Activated T-cell treated with anti-CD3 and anti-CD28 coated beads, Interleukin-2, amount 50 U/mL, for 4 hours (primary cell): ENCODE results near the gene MAD1L1. TPM values are rescaled to one million over a fixed set of nuclear protein-coding genes. Genes with fewer than 3 reads are reported as not detected.

ENCODE experiments used
- ATAC-seq, 2 donors: fragments of 200-7000 bp; cut with Tn5 transposase; one replicate each; pipeline ENCODE4 v1.10.0; 2021
- DNase-seq: peaks from one replicate; pipeline ENCODE4 v3.0.0-alpha.2; 2020
- H3K27me3 Mint-ChIP-seq: one replicate; pipeline ENCODE4 v1.8.0; 2021; ENCODE audit warnings: low read depth, mixed read lengths
- H3K36me3 Mint-ChIP-seq: one replicate; pipeline ENCODE4 v1.8.0; 2022; ENCODE audit warnings: mixed read lengths; ENCODE audit not compliant: insufficient read depth
- H3K4me1 Mint-ChIP-seq: one replicate; pipeline ENCODE4 v1.8.0; 2021; ENCODE audit warnings: low read depth, mixed read lengths
- H3K4me3 Mint-ChIP-seq: one replicate; pipeline ENCODE4 v1.8.0; 2021; ENCODE audit warnings: mild to moderate bottlenecking, moderate library complexity, mixed read lengths
- H3K9me3 Mint-ChIP-seq: one replicate; pipeline ENCODE4 v1.8.0; 2021; ENCODE audit warnings: mixed read lengths
- total RNA-seq, 3 donors: library from RNA; stranded (reverse); gene quantifications; one replicate each; pipeline ENCODE4 v1.2.1, GENCODE V29; 2021

The MAD1L1 gene
- total RNA-seq, 3 donors from 2014 or later, result 55.8 to 59.4 (median 57.9) TPM

- no peak for DNase-seq
- H3K36me3 Mint-ChIP-seq, result peaks cover 9% of the 10 kb centered on the region
- H3K27me3 Mint-ChIP-seq, result no peaks in the 10 kb centered on the region
- peaks cover 22% of the 10 kb centered on the region for H3K4me1 Mint-ChIP-seq
- no peaks in the 10 kb centered on the region for H3K9me3 Mint-ChIP-seq
- ATAC-seq, result no peak
- no peak overlapping the region for H3K4me3 Mint-ChIP-seq
Measured at GRCh38 chr7:2017481-2017891, 215.3 kb downstream of the MAD1L1 start.

DNA sequence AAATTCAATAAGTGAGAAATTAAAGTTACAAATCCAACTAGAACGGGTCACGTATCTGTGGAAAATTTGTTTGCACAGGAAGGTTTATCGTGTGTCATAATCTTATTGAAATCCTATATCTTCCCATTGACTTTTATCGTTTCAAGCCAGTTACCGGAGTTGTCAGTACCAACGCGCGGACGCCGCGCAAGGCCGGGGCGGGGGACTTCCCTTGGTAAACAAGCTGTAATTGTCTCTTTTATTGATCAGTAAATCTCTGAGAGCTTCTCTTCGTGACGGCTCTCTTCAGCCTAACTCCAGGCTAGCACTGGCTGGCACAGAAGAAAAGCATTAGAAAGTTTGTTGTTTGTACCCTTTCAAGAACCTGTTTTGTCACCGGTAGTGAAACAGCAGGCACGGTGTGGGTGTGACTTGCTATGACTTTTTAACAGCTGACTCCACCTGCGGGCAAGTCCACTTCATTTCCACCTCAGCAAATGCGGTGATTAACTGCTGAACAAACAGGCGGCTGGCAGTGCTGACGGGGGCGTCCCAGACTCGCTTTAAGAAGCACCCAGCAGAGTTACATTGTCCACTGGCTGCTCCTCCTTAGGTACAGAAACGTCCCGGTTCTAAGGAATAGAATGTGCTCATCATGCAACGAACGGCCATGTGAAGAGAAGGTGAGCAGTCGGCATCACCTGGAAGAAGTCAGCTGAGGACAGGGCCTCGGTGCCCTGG lies 215.8 kb downstream of the MAD1L1 start:
- Mint-ChIP-seq H3K4me1 (peaks cover 22% of the 10 kb centered on the region), H3K4me3 (no peak overlapping the region), H3K27me3 (no peaks in the 10 kb centered on the region), H3K9me3 (no peaks in the 10 kb centered on the region), H3K36me3 (peaks cover 11% of the 10 kb centered on the region)
- ATAC-seq (no peak), DNase-seq (no peak)

- DNase-seq, result no peak
- ATAC-seq, result no peak
- H3K4me3 Mint-ChIP-seq, result no peak overlapping the region
- H3K4me1 Mint-ChIP-seq, result peaks cover 22% of the 10 kb centered on the region
- H3K9me3 Mint-ChIP-seq, result no peaks in the 10 kb centered on the region
- H3K27me3 Mint-ChIP-seq, result no peaks in the 10 kb centered on the region
- H3K36me3 Mint-ChIP-seq, result peaks cover 11% of the 10 kb centered on the region
Measured at GRCh38 chr7:2016021-2016631, 216.6 kb downstream of the MAD1L1 start.

GRCh38 chr7:2015251-2015871 lies 217.4 kb downstream of the MAD1L1 start:
- peaks cover 15% of the 10 kb centered on the region for H3K4me1 Mint-ChIP-seq
- H3K36me3 Mint-ChIP-seq, result peaks cover 11% of the 10 kb centered on the region
- H3K27me3 Mint-ChIP-seq, result no peaks in the 10 kb centered on the region
- no peaks in the 10 kb centered on the region for H3K9me3 Mint-ChIP-seq
- ATAC-seq (no peak), DNase-seq (no peak)
- H3K4me3 Mint-ChIP-seq, result no peak overlapping the region

GRCh38 chr7:2014391-2015241 lies 218.1 kb downstream of the MAD1L1 start:
- Mint-ChIP-seq H3K36me3 (peaks cover 11% of the 10 kb centered on the region), H3K4me3 (no peak overlapping the region), H3K27me3 (no peaks in the 10 kb centered on the region), H3K4me1 (peaks cover 7% of the 10 kb centered on the region), H3K9me3 (no peaks in the 10 kb centered on the region)
- ATAC-seq (no peak), DNase-seq (no peak)

- ATAC-seq, result no peak
- H3K36me3 Mint-ChIP-seq, result peaks cover 11% of the 10 kb centered on the region
- H3K9me3 Mint-ChIP-seq, result no peaks in the 10 kb centered on the region
- H3K4me1 Mint-ChIP-seq, result no peaks in the 10 kb centered on the region
- H3K27me3 Mint-ChIP-seq, result no peaks in the 10 kb centered on the region
- no peak overlapping the region for H3K4me3 Mint-ChIP-seq
- no peak for DNase-seq
Measured at GRCh38 chr7:2013381-2014311, 219.1 kb downstream of the MAD1L1 start.

GRCh38 chr7:2012981-2013380 lies 219.8 kb downstream of the MAD1L1 start:
- Mint-ChIP-seq H3K4me1 (no peaks in the 10 kb centered on the region), H3K27me3 (no peaks in the 10 kb centered on the region), H3K9me3 (no peaks in the 10 kb centered on the region), H3K36me3 (peaks cover 11% of the 10 kb centered on the region), H3K4me3 (no peak overlapping the region)
- ATAC-seq (no peak), DNase-seq (no peak)

DNA sequence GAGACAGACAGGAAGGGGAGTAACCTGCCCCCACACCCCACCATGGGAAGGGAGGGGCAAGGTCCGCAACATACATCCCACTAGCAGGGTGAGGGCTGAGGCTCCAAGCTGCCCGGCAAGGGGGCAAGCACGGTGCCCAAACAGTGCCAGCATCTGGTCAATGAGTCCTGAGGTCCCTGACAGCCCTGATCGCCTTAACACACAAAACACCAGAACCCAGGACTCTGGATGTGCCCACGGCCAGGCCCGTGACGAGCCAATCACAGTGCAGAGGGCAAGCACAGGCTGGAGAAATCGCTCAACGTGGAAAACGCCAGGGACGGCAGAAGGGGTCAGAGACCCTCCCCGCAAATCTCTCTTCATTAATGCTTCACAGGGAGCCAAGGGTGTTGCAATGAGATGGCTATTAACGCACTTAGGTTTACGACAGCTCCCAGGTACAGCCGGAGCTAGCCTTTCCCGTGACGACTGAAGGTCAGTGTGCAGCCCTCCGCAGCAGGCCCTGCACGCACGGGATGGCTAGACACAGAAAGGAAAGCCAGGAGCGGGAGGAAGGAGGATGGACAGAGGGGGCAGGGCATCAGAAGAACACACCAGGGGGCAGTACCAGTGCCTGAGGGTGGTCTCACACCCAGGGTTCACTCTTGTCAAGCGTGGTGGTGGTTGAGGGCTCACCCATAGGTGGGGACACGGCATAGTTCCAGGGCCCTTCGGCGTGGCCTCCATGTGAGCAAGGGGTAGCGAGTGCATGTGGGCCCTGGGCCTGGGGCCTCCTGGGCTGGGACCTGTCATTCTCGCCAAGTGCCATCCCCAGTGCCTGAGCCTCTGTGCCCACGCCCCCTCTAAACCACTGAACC lies 220.5 kb downstream of the MAD1L1 start:
- Mint-ChIP-seq H3K4me1 (no peaks in the 10 kb centered on the region), H3K9me3 (no peaks in the 10 kb centered on the region), H3K27me3 (no peaks in the 10 kb centered on the region), H3K36me3 (peaks cover 11% of the 10 kb centered on the region), H3K4me3 (no peak overlapping the region)
- no peak for ATAC-seq
- DNase-seq, result no peak

- ATAC-seq, result no peak
- DNase-seq, result no peak
- Mint-ChIP-seq H3K27me3 (no peaks in the 10 kb centered on the region), H3K4me3 (no peak overlapping the region), H3K4me1 (no peaks in the 10 kb centered on the region), H3K36me3 (peaks cover 11% of the 10 kb centered on the region), H3K9me3 (no peaks in the 10 kb centered on the region)
Measured at GRCh38 chr7:2011266-2012043, 221.3 kb downstream of the MAD1L1 start.

DNA sequence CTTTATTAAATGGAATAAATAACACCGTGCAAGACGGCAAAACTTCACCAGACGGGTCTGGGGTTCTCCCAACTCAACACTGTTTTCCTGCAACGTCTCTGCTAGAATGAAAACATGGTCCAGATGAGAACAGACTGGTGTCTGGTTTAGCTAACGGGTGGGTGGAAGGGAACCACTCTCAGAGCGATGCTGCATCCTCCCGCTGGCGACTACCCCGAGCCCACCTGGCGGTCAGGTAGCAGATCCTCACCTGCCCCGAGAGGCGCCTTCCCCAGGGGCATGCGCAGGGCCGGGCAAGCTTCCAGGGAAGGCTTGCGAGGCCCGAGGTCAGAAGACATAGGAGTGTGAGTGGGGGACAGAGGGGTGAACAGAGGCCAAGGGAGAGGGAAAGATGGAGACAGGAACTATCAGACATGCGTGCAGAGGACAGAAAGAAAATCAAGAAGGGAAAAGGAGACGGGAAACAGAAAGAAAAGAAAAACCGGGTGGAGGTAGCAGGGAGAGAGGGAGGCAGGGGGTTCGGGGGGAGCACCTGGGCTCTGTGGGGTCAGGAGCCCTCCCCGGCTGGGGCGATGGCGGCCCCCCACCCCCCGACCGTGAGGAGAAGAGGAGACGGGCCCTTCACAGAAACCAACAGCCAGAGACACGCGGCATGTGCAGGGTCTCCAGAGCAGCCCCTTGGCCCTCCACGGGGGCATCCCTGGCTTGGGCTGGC lies 222.0 kb downstream of the MAD1L1 start:
- no peak for DNase-seq
- H3K4me1 Mint-ChIP-seq, result no peaks in the 10 kb centered on the region
- H3K27me3 Mint-ChIP-seq, result no peaks in the 10 kb centered on the region
- no peak for ATAC-seq
- H3K9me3 Mint-ChIP-seq, result no peaks in the 10 kb centered on the region
- H3K36me3 Mint-ChIP-seq, result peaks cover 11% of the 10 kb centered on the region
- no peak overlapping the region for H3K4me3 Mint-ChIP-seq

DNA sequence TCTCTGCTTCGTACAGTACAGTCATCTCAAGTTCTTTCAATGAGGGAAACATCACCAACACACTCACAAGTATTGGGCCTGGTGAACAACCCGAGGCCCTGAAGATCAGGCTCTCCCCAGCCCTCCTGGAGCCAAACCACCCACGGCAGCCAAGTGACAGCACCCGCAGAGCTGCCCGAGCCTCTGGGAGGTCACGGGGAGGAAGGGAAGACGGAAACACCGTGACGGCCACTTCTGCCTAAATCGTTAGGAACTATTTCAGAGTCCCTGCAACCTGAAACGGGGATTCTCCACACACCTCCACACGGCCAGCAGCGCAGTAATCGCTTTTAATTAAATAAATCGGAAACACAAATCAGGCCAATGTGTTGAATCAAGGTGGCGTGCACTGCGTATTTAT lies 222.6 kb downstream of the MAD1L1 start:
- no peak for ATAC-seq
- no peaks in the 10 kb centered on the region for H3K27me3 Mint-ChIP-seq
- H3K4me1 Mint-ChIP-seq, result no peaks in the 10 kb centered on the region
- H3K9me3 Mint-ChIP-seq, result no peaks in the 10 kb centered on the region
- DNase-seq, result no peak
- no peak overlapping the region for H3K4me3 Mint-ChIP-seq
- peaks cover 11% of the 10 kb centered on the region for H3K36me3 Mint-ChIP-seq

- H3K9me3 Mint-ChIP-seq, result no peaks in the 10 kb centered on the region
- H3K27me3 Mint-ChIP-seq, result no peaks in the 10 kb centered on the region
- no peaks in the 10 kb centered on the region for H3K4me1 Mint-ChIP-seq
- DNase-seq, result no peak
- H3K36me3 Mint-ChIP-seq, result peaks cover 11% of the 10 kb centered on the region
- no peak for ATAC-seq
- no peak overlapping the region for H3K4me3 Mint-ChIP-seq
Measured at GRCh38 chr7:2009541-2010001, 223.2 kb downstream of the MAD1L1 start.
